Endothelial cell of umbilical vein (primary cell): ENCODE measurements around the gene RAD52. TPM values are rescaled to one million over a fixed set of nuclear protein-coding genes. Genes with fewer than 3 reads are reported as not detected.

Experiments
- BruUV-seq: library from RNA; stranded (reverse); fragments of 400-500 nt; replicated peaks from 2 replicates; lab custom pipeline; 2021; lab: Mats Ljungman, UMichigan
- CTCF ChIA-PET: fragments of 300-600, 350-600 bp; sonication (Branson Sonifier 250); formaldehyde crosslinking; loops from one replicate; lab custom pipeline; 2021; ENCODE audit warnings: antibody characterized with exemption, inconsistent platforms; lab: Charles Lee
- POLR2A ChIA-PET: fragments of 300-600, 350-600 bp; sonication (Branson Sonifier 250); formaldehyde crosslinking; loops from one replicate; lab custom pipeline; 2021; ENCODE audit warnings: antibody characterized with exemption, inconsistent platforms; lab: Charles Lee
- DNase-seq: peaks from one replicate; pipeline ENCODE4 v3.0.0-alpha.2; 2011; ENCODE audit warnings: low read depth, low spot score
- FAIRE-seq: peaks from 2 replicates; lab custom pipeline; 2011; peaks lifted over from hg19 to GRCh38; lab: Jason Lieb, UNC
- H2AFZ ChIP-seq: 2 replicates; pipeline ENCODE4 v1.6.0; 2012; ENCODE audit warnings: low read depth, low read length, control low read depth, inconsistent platforms
- H3K27ac ChIP-seq: 2 replicates; pipeline ENCODE4 v1.5.1; 2011; ENCODE audit warnings: low read depth, mild to moderate bottlenecking, control low read depth, low read length, moderate library complexity; ENCODE audit not compliant: insufficient read depth
- H3K27me3 ChIP-seq, 2 experiments: 2 replicates each; pipeline versions ENCODE4 v1.6.0 to v1.6.1; 2011; ENCODE audit warnings: low read length in 2 of 2, mixed read lengths in 1 of 2; ENCODE audit not compliant: control insufficient read depth in 2 of 2, insufficient read depth in 2 of 2
- H3K36me3 ChIP-seq, 2 experiments: 2 replicates in 1 of 2; 3 replicates in 1 of 2; pipeline ENCODE4 v1.5.1; 2011; ENCODE audit warnings: low read length in 2 of 2, mild to moderate bottlenecking in 1 of 2, moderate library complexity in 1 of 2; ENCODE audit not compliant: control insufficient read depth in 2 of 2, insufficient read depth in 2 of 2; ENCODE audit errors: extremely low read depth in 1 of 2
- H3K4me1 ChIP-seq: 3 replicates; pipeline ENCODE4 v1.5.1; 2011; ENCODE audit warnings: mild to moderate bottlenecking, low read length; ENCODE audit not compliant: control insufficient read depth, insufficient read depth; ENCODE audit errors: extremely low read depth
- H3K4me2 ChIP-seq: 2 replicates; pipeline ENCODE4 v1.6.1; 2011; ENCODE audit warnings: low read length, control low read depth, mixed read lengths; ENCODE audit not compliant: insufficient read depth
- H3K4me3 ChIP-seq, 3 experiments: fragments of 200-600 bp in 1 of 3; sonication (generic), shearing (Covaris generic) in 1 of 3; replicated peaks in 1 of 3; 2 replicates each; pipeline ENCODE4 v1.5.1; 2011 to 2016; ENCODE audit warnings: control low read depth in 3 of 3, low read length in 3 of 3, mild to moderate bottlenecking in 2 of 3, inconsistent platforms in 1 of 3, low read depth in 1 of 3, moderate library complexity in 1 of 3; ENCODE audit not compliant: insufficient read depth in 1 of 3
- H3K79me2 ChIP-seq: 2 replicates; pipeline ENCODE4 v1.6.0; 2012; ENCODE audit warnings: low read length, inconsistent platforms; ENCODE audit not compliant: control insufficient read depth, insufficient read depth
- H3K9ac ChIP-seq: replicated peaks from 2 replicates; pipeline ENCODE3; 2011; ENCODE audit warnings: low read length, control low read depth; ENCODE audit not compliant: insufficient read depth; ENCODE audit errors: extremely low read depth
- H3K9me1 ChIP-seq: replicated peaks from 3 replicates; pipeline ENCODE4 v1.6.0; 2011; ENCODE audit warnings: mild to moderate bottlenecking, low read length; ENCODE audit not compliant: control insufficient read depth, insufficient read depth; ENCODE audit errors: extremely low read depth
- H3K9me3 ChIP-seq: replicated peaks from 2 replicates; pipeline ENCODE4 v1.5.1; 2012; ENCODE audit warnings: low read length, inconsistent platforms; ENCODE audit not compliant: control insufficient read depth, insufficient read depth
- H4K20me1 ChIP-seq: replicated peaks from 2 replicates; pipeline ENCODE3; 2011; ENCODE audit warnings: mild to moderate bottlenecking, low read length; ENCODE audit not compliant: control insufficient read depth, insufficient read depth; ENCODE audit errors: extremely low read depth
- CTCF ChIP-seq, 2 donors: IDR thresholded peaks; 1 replicate in 1 of 2; 2 replicates in 1 of 2; pipeline ENCODE4 v1.5.1; 2011; ENCODE audit warnings: low read length in 2 of 2, mild to moderate bottlenecking in 2 of 2, moderate library complexity in 2 of 2, control low read depth in 1 of 2, inconsistent platforms in 1 of 2, low read depth in 1 of 2; ENCODE audit not compliant: insufficient read depth in 1 of 2; ENCODE audit errors: extremely low read depth in 1 of 2
- EZH2 ChIP-seq: IDR thresholded peaks from 2 replicates; pipeline ENCODE4 v1.6.1; 2012; ENCODE audit warnings: borderline replicate concordance, low read depth, mild to moderate bottlenecking, moderate library complexity, low read length, inconsistent platforms; ENCODE audit not compliant: severe bottlenecking
- FOS ChIP-seq: IDR thresholded peaks from 2 replicates; pipeline ENCODE4 v1.6.1; 2011; ENCODE audit warnings: mild to moderate bottlenecking, low read length, moderate library complexity, borderline replicate concordance; ENCODE audit not compliant: insufficient read depth
- GATA2 ChIP-seq: IDR thresholded peaks from 2 replicates; pipeline ENCODE4 v1.7.0; 2011; ENCODE audit warnings: low read depth, mild to moderate bottlenecking, moderate library complexity, mixed read lengths, low read length; ENCODE audit not compliant: insufficient read length, insufficient read depth
- JUN ChIP-seq: IDR thresholded peaks from 2 replicates; pipeline ENCODE4 v1.6.1; 2011; ENCODE audit warnings: borderline replicate concordance, low read depth; ENCODE audit not compliant: insufficient read length, insufficient read depth
- MYC ChIP-seq: IDR thresholded peaks from one replicate; pipeline ENCODE4 v1.6.1; 2011; ENCODE audit warnings: mild to moderate bottlenecking, low read depth, low read length
- POLR2A ChIP-seq: IDR thresholded peaks from 2 replicates; pipeline ENCODE4 v1.6.1; 2012; ENCODE audit warnings: low read depth, mild to moderate bottlenecking, control low read depth, low read length
- POLR2AphosphoS5 ChIP-seq: IDR thresholded peaks from 2 replicates; pipeline ENCODE4 v1.6.1; 2012; ENCODE audit warnings: low read depth, mild to moderate bottlenecking, control low read depth, low read length, moderate library complexity; ENCODE audit not compliant: insufficient read depth
- dilution Hi-C: fragments of 300-500 bp; cut with MboI; formaldehyde crosslinking; loops from one replicate; pipeline ENCODE4 v1.15.0; 2019; ENCODE audit warnings: low sequenced_read_pairs; ENCODE audit not compliant: extremely low pct_ligation_motif_present
- intact Hi-C: fragments of 100-400 bp; cut with micrococcal nuclease; formaldehyde crosslinking; loops from one replicate; pipeline ENCODE4 v1.10.0; 2022
- polyA plus RNA-seq, 4 experiments: library from polyadenylated mRNA; depleted of rRNA in 3 of 4; stranded (reverse) in 3 of 4; unstranded in 1 of 4; fragments of >200 nt; gene quantifications; 2 replicates each; pipeline versions ENCODE4 v1.2.1 to v1.2.3, GENCODE V29; 2011 to 2012; ENCODE audit warnings: missing spikeins in 1 of 4
- total RNA-seq: library from RNA; stranded (reverse); gene quantifications from 2 replicates; pipeline ENCODE4 v1.2.3, GENCODE V29; 2021
- TF ChIP-seq, protein P1 (sequence below): IDR thresholded peaks from 2 replicates; pipeline ENCODE4 v1.6.1; 2011; ENCODE audit not compliant: insufficient read depth, insufficient read length

The RAD52 gene
- total and polyA plus RNA-seq, 2 donors (not counting 3 experiments of a cell fraction or from before 2014, with no cell fraction given), result 9.4 to 16.1 TPM

- DNase-seq, result no peak
- H3K4me1 ChIP-seq, result no peaks in the 10 kb centered on the region
- no peak overlapping the region for H3K27ac ChIP-seq
- H3K4me3 ChIP-seq, result no peak overlapping the region
- no peaks in the 10 kb centered on the region for H4K20me1 ChIP-seq
- H3K4me2 ChIP-seq, result no peak overlapping the region
- dilution Hi-C loops, result no loop called here
- TF ChIP-seq FOS (no peak), GATA2 (no peak), POLR2A (no peak), EZH2 (no peak), MYC (no peak), JUN (no peak), CTCF (IDR thresholded peaks at IDR 0.05; ENCODE audit: extremely low read depth in 1 of 2, insufficient read depth in 1 of 2, low read depth in 1 of 2, low read length in 2 of 2) (no peak), POLR2AphosphoS5 (no peak)
- TF ChIP-seq, protein P1, sequence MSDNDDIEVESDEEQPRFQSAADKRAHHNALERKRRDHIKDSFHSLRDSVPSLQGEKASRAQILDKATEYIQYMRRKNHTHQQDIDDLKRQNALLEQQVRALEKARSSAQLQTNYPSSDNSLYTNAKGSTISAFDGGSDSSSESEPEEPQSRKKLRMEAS, result no peak
- H2AFZ ChIP-seq, result no peak overlapping the region
- ChIA-PET POLR2A (no interaction called here), CTCF (interaction anchor here (1.4 to 2.4 kb wide), 3 partner anchors 9 to 197 kb away, joined by 3 to 8 read pairs (median 6); partner anchors contain the start of gene RAD52)
- H3K36me3 ChIP-seq, result peaks cover 10% of the 10 kb centered on the region in 2 experiments
- no peaks in the 10 kb centered on the region for H3K9me3 ChIP-seq
- no peaks in the 10 kb centered on the region for H3K9me1 ChIP-seq
- no peak overlapping the region for H3K9ac ChIP-seq
- FAIRE-seq, result no peak
- BruUV-seq, result TSS peak; percentile 70
- intact Hi-C loops, result no loop called here
- H3K79me2 ChIP-seq, result no peaks in the 10 kb centered on the region
- no peaks in the 10 kb centered on the region for H3K27me3 ChIP-seq
Measured at GRCh38 chr12:896031-896430, 53.5 kb downstream of the RAD52 start.
